GM23338 (cell line): Measurements from ENCODE around the gene NCOA6.

Source experiments
- CREB1 ChIP-seq: fragments of 250-450 bp; sonication (Bioruptor Pico); IDR thresholded peaks from 2 replicates; pipeline ENCODE4 v1.5.0; 2020; ENCODE audit warnings: low read depth, mild to moderate bottlenecking, moderate library complexity
- CTCF ChIP-seq, 2 experiments: fragments of 200-600 bp in 1 of 2; sonication (generic) in 1 of 2; conservative IDR thresholded peaks; 2 replicates each; pipeline versions ENCODE4 v1.5.1 to v1.6.1; 2016 to 2017; ENCODE audit warnings: antibody characterized with exemption in 2 of 2, low read depth in 2 of 2, mild to moderate bottlenecking in 2 of 2, moderate library complexity in 1 of 2
- ETS1 ChIP-seq: IDR thresholded peaks from 2 replicates; pipeline ENCODE4 v1.6.1; 2016; ENCODE audit warnings: antibody characterized with exemption
- EZH2 ChIP-seq: fragments of 200-600 bp; sonication (generic); IDR thresholded peaks from one replicate; pipeline ENCODE4 v1.8.0; 2017; ENCODE audit warnings: antibody characterized with exemption, mild to moderate bottlenecking, low read depth; ENCODE audit not compliant: unreplicated experiment
- EZH2phosphoT487 ChIP-seq: fragments of 200-600 bp; sonication (generic); IDR thresholded peaks from one replicate; pipeline ENCODE4 v1.8.1; 2018; ENCODE audit warnings: antibody characterized with exemption; ENCODE audit not compliant: unreplicated experiment
- JUNB ChIP-seq: IDR thresholded peaks from one replicate; pipeline ENCODE4 v1.6.1; 2016; ENCODE audit warnings: antibody characterized with exemption; ENCODE audit not compliant: unreplicated experiment
- POLR2AphosphoS5 ChIP-seq: IDR thresholded peaks from 2 replicates; pipeline ENCODE4 v1.6.1; 2016; ENCODE audit warnings: antibody characterized with exemption, low read depth
- REST ChIP-seq: IDR thresholded peaks from one replicate; pipeline ENCODE4 v1.6.1; 2018; ENCODE audit warnings: antibody characterized with exemption; ENCODE audit not compliant: unreplicated experiment
- ZNF462 ChIP-seq: fragments of 250-450 bp; sonication (Bioruptor Pico); IDR thresholded peaks from 2 replicates; pipeline ENCODE4 v1.5.0; 2020; ENCODE audit warnings: mild to moderate bottlenecking, moderate library complexity

GRCh38 chr20:34815636-34816035 is 9.8 kb downstream of the NCOA6 start:
- TF ChIP-seq REST (no peak), CTCF (conservative IDR thresholded peaks at IDR 0.05; ENCODE audit: low read depth in 2 of 2) (no peak), EZH2phosphoT487 (no peak), EZH2 (no peak), JUNB (no peak), POLR2AphosphoS5 (no peak), ZNF462 (no peak), CREB1 (CRISPR knock-in tag) (no peak), ETS1 (no peak)
